Mucosa of descending colon (tissue), 3 donors: ENCODE measurements around the gene BLNK. TPM values are rescaled to one million over a fixed set of nuclear protein-coding genes. Genes with fewer than 3 reads are reported as not detected.

ENCODE experiments used
- ATAC-seq: fragments of 200-7000 bp; cut with Tn5 transposase; one replicate; pipeline ENCODE4 v1.9.1; 2020; ENCODE audit warnings: mild to moderate bottlenecking, moderate library complexity
- DNase-seq, 3 donors: peaks; one replicate each; pipeline ENCODE4 v3.0.0-alpha.2; 2020
- H3K36me3 ChIP-seq: fragments of 200-600 bp; one replicate; pipeline ENCODE4 v1.8.0; 2021; ENCODE audit warnings: low read depth, mild to moderate bottlenecking
- H3K4me1 ChIP-seq: fragments of 200-600 bp; one replicate; pipeline ENCODE4 v1.8.0; 2021; ENCODE audit warnings: low read depth, mild to moderate bottlenecking
- H3K4me3 ChIP-seq: fragments of 200-600 bp; one replicate; pipeline ENCODE4 v1.8.0; 2021; ENCODE audit warnings: mild to moderate bottlenecking
- H3K9me3 ChIP-seq: fragments of 200-600 bp; one replicate; pipeline ENCODE4 v1.8.0; 2021; ENCODE audit warnings: mild to moderate bottlenecking
- intact Hi-C, 2 donors: fragments of 100-400 bp; cut with DNase I in 1 of 2; cut with micrococcal nuclease in 1 of 2; formaldehyde crosslinking; loops; one replicate each; pipeline versions ENCODE4 v1.11.0 to v1.11.1; 2022; cut with DNase I, micrococcal nuclease
- total RNA-seq, 3 donors: library from RNA; stranded (reverse); fragmentation: NEBNext Ultra II Directional in 2 of 3; extraction: Animal tissue kit (Norgen Biotek cat#: 25700) in 2 of 3; gene quantifications; one replicate each; pipeline versions ENCODE4 v1.2.1 to v1.2.4, GENCODE V29; 2021 to 2023
- TF ChIP-seq, protein P1 (sequence below): fragments of 200-600 bp; IDR thresholded peaks from one replicate; pipeline ENCODE4 v1.8.0; 2022; ENCODE audit warnings: antibody characterized with exemption, mild to moderate bottlenecking
- donor health status: DM: no; HTN: no; CAD: no; lungs with moderate emphysema.
- donor health status: DM: no; HTN: no; CAD: no.
- donor health status: DM: no; HTN: yes; CAD: no.

The BLNK gene
- total RNA-seq, 3 donors from 2014 or later = 13.2 to 45.7 (median 30.4) TPM

DNA sequence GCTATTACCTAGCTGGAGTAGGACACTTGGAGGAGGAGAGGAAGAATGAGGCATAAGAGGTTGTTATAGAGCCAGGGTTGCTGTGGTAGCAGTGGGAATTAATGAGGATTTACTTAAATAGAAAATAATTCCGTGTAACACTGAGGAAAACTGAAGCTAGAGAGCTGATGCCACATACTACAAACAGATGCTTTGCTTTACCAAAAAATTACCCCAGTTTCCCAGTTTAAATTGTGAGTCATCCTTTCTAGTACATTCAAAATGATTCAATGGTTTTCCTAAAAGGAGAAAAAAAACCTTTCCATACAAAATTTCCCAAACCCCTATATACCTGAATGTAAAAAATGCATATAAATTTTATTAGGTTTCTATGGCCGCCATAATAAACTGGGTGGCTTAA, 82.9 kb downstream of the BLNK start:
- Histone ChIP-seq H3K4me3 (no peak overlapping the region), H3K4me1 (no peaks in the 10 kb centered on the region), H3K9me3 (peaks cover 18% of the 10 kb centered on the region), H3K36me3 (no peaks in the 10 kb centered on the region)
- intact Hi-C loops = no loop called here
- ATAC-seq = no peak
- DNase-seq = no peak
- TF ChIP-seq, protein P1, sequence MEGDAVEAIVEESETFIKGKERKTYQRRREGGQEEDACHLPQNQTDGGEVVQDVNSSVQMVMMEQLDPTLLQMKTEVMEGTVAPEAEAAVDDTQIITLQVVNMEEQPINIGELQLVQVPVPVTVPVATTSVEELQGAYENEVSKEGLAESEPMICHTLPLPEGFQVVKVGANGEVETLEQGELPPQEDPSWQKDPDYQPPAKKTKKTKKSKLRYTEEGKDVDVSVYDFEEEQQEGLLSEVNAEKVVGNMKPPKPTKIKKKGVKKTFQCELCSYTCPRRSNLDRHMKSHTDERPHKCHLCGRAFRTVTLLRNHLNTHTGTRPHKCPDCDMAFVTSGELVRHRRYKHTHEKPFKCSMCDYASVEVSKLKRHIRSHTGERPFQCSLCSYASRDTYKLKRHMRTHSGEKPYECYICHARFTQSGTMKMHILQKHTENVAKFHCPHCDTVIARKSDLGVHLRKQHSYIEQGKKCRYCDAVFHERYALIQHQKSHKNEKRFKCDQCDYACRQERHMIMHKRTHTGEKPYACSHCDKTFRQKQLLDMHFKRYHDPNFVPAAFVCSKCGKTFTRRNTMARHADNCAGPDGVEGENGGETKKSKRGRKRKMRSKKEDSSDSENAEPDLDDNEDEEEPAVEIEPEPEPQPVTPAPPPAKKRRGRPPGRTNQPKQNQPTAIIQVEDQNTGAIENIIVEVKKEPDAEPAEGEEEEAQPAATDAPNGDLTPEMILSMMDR = no peak

DNA sequence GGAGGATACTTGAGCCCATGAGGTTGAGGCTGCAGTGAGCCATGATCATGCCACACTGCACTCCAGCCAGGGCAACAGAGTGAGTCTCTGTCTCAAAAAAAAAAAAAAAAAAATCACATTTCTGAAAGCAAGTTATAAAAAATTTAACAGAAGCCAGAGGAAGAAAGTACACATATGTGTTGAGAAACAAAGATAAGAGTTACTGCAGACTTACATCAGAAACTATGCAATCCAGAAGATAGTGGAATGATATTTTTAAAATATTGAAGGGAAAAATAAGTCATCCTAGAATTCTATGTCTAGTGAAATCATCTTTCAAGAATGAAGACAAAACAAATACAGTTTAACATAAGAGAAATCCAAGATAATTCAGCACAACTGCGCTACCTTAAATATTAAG, 94.4 kb downstream of the BLNK start:
- ATAC-seq = no peak
- peaks cover 24% of the 10 kb centered on the region for H3K9me3 ChIP-seq
- intact Hi-C loops = no loop called here

DNA sequence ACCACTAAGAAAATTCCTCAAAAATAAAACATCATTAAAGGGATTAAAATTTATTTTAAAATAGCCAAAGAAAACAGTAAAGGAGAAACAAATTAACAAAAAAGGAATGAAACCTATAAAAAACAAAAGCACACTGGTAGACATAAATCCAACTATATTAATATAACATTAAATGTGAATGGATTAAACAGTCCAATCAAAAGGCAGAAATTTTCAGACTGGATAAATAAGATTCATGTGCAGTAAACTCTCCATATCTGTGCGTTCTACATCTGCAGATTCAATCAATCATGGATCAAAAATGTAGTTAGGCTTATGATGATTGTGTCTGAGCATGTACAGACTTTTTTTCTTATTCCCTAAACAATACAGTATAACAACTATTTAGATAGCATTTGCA, 98.7 kb downstream of the BLNK start:
- DNase-seq (no peak), ATAC-seq (no peak)
- TF ChIP-seq, protein P1 = no peak
- H3K9me3 ChIP-seq = peaks cover 30% of the 10 kb centered on the region
- no peaks in the 10 kb centered on the region for H3K4me1 ChIP-seq
- H3K36me3 ChIP-seq = no peaks in the 10 kb centered on the region
- intact Hi-C loops = no loop called here
- no peak overlapping the region for H3K4me3 ChIP-seq

More for the DNA sequence above, 94.4 kb downstream of the BLNK start:
- H3K4me1 ChIP-seq = no peaks in the 10 kb centered on the region
- no peaks in the 10 kb centered on the region for H3K36me3 ChIP-seq
- DNase-seq = no peak
- H3K4me3 ChIP-seq = no peak overlapping the region
- TF ChIP-seq, protein P1 = no peak

DNA sequence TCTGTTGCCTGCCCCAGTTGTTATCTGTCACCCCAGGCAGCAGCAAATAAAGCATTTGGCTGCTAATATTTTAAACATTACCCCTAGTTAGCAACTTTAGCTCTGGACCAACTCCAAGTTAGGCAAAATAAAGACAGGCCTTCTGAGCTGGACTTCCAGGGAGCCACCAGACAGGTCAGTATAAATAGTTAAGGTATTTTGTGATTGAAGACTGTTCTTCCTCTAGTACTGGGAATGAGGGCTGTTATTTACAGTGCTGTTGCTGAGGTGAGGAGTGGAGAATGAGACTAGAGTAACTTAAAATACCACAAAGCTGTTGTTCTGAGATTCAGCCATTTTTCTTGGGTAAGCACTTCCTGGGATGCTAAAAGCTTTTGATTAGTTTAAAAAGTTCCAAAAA, 101.1 kb downstream of the BLNK start:
- H3K9me3 ChIP-seq = peaks cover 25% of the 10 kb centered on the region
- no peaks in the 10 kb centered on the region for H3K36me3 ChIP-seq
- DNase-seq (no peak), ATAC-seq (no peak)
- H3K4me3 ChIP-seq = no peak overlapping the region
- intact Hi-C loops = no loop called here
- H3K4me1 ChIP-seq = no peaks in the 10 kb centered on the region
- TF ChIP-seq, protein P1 = no peak

DNA sequence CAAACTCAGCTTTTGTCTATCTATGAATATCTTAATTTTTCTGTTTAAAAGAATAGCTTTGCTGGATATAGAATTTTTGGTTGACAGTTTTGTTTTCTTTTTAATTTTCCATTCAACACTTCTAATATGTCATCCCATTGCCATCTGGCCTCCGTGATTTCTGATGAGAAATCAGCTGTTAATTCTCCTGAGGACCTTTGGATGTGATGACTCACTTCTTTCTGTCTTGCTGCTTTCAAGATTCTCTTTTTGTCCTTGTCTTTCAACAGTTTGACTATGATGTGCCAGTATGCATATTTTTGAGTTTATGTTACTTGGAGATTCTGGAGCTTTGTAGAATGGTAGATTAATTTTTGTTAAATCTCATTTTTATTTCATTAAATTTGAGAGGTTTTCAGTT, 102.8 kb downstream of the BLNK start:
- no peaks in the 10 kb centered on the region for H3K4me1 ChIP-seq
- peaks cover 25% of the 10 kb centered on the region for H3K9me3 ChIP-seq
- ATAC-seq (no peak), DNase-seq (no peak)
- no peaks in the 10 kb centered on the region for H3K36me3 ChIP-seq
- no peak overlapping the region for H3K4me3 ChIP-seq
- intact Hi-C loops = no loop called here
- TF ChIP-seq, protein P1 = no peak

DNA sequence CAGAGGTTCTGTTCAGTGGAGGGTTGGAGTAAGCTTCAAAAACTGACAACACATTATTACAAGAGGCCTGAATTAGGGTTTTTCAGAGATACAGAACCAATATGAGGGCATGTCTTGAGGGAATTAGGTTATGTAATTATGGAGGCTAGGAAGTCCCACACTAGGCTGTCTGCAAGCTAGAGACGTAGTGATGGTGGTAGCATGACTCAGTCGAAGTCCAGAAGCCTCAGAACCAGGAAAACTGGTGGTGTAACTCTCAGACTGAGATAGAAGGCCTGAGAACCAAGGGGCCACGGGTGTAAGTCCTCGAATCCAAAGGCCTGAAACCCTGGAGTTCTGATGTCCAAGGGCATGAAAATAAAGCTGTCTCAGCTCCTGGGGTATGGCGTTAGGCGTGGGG, 105.6 kb downstream of the BLNK start:
- no peak for ATAC-seq
- DNase-seq = no peak
- H3K4me3 ChIP-seq = no peak overlapping the region
- H3K9me3 ChIP-seq = peaks cover 20% of the 10 kb centered on the region
- TF ChIP-seq, protein P1 = no peak
- intact Hi-C loops = no loop called here
- no peaks in the 10 kb centered on the region for H3K36me3 ChIP-seq
- H3K4me1 ChIP-seq = no peaks in the 10 kb centered on the region
